ENCODE measurements around the gene UBL4A. TPM values are rescaled to one million over a fixed set of nuclear protein-coding genes. Genes with fewer than 3 reads are reported as not detected.

Gene UBL4A
- total RNA-seq, 4 donors from 2014 or later, result 26.7 to 32.6 (median 30.1) TPM

DNA sequence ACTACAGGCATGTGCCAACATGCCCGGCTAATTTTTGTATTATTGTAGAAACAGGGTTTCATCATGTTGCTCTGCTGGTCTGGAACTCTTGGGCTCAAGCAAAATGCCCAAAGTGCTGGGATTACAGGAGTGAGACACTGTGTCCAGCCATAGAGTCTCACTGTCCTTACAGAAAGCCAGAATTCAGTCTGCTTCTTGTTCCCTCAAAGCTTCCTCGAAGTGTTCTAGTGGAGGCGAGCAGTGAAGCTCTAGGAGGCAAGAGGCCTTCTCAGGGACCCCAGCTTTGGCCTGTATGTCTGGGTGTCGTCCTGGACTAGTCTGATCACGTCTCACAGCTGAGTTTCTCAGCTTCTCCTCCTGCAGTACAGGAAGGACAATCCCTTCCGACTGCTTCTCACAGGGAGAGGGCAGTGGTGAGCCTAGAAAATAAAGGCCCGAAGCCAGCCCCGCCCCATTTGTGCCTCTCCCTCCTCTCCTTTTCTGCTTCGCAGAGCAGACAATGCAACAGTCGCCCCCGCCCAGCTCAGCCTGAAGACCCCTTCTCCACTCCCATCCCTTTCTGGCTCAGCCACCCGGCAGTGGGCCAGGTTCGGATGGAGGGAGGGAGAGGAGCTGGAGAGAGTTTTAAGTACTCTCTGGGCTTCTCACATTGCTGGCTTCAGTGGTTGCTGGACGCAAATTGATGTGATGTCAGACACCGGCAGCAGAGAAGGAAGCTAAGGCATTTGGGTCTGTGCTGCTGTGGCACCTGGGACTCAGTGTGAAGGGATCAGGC lies 40.7 kb upstream of the UBL4A start:
- TF ChIP-seq, protein P1, sequence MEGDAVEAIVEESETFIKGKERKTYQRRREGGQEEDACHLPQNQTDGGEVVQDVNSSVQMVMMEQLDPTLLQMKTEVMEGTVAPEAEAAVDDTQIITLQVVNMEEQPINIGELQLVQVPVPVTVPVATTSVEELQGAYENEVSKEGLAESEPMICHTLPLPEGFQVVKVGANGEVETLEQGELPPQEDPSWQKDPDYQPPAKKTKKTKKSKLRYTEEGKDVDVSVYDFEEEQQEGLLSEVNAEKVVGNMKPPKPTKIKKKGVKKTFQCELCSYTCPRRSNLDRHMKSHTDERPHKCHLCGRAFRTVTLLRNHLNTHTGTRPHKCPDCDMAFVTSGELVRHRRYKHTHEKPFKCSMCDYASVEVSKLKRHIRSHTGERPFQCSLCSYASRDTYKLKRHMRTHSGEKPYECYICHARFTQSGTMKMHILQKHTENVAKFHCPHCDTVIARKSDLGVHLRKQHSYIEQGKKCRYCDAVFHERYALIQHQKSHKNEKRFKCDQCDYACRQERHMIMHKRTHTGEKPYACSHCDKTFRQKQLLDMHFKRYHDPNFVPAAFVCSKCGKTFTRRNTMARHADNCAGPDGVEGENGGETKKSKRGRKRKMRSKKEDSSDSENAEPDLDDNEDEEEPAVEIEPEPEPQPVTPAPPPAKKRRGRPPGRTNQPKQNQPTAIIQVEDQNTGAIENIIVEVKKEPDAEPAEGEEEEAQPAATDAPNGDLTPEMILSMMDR (IDR thresholded peaks at IDR 0.05; ENCODE audit: low read depth), result no peak

DNA sequence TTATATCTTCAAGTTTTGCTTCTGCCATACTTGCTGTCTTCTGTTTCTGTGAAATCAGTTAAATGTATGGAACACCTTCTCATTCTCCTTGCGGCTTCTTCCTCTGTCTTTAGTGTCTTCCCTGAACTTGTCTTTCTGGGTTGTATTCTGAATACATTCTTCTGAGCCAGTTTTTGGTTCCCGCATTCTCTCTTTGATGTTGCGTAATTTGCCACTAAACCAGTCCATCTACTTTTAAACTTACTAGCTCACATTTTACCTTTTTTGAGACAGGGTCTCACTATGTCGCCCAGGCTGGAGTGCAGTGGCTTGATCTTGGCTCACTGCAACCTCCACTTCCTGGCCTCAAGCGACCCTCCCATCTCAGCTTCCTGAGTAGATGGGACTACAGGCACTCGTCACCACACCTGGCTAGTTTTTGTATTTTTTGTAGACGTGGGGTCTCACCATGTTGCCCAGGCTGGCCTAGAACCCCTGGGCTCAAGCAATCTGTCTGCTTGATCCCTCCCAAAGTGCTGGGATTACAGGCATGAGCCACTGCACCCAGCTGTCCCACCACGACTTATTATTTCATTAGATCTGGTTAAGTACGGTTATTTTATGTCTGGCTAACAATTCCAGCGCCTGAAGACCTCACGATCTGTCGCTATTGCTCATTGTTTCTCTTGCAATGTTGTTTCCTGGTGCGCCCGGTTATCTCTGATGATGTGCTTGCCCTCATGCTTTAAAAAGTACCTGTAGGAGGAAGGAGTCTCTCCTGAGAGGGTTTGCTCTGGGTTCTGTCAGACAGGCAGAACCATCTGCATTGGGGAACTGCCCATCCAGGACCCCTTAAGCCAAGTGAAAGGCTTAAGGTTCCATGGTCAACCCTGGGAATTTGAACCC lies 39.4 kb upstream of the UBL4A start:
- TF ChIP-seq, protein P1 (IDR thresholded peaks at IDR 0.05; ENCODE audit: low read depth), result no peak

DNA sequence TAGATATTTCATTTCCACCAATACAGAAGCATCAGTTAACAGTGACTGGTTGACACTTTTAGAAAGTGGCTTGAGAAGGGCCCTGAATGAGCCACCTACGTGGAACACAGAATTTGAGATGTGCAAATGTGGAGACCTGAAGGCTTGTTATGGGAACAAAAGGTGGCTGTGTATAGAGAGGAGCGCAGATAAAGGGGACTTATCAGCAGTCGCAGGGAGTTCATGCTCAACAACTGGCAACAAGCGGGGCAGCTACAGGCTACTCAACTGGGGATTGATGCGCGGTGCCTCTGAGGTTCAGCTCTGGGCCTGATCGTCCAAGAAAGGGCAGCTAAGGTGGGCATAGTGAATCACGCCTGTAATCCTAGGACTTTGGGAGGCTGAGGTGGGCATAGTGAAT lies 33.0 kb upstream of the UBL4A start:
- TF ChIP-seq, protein P1 (IDR thresholded peaks at IDR 0.05; ENCODE audit: low read depth), result no peak

DNA sequence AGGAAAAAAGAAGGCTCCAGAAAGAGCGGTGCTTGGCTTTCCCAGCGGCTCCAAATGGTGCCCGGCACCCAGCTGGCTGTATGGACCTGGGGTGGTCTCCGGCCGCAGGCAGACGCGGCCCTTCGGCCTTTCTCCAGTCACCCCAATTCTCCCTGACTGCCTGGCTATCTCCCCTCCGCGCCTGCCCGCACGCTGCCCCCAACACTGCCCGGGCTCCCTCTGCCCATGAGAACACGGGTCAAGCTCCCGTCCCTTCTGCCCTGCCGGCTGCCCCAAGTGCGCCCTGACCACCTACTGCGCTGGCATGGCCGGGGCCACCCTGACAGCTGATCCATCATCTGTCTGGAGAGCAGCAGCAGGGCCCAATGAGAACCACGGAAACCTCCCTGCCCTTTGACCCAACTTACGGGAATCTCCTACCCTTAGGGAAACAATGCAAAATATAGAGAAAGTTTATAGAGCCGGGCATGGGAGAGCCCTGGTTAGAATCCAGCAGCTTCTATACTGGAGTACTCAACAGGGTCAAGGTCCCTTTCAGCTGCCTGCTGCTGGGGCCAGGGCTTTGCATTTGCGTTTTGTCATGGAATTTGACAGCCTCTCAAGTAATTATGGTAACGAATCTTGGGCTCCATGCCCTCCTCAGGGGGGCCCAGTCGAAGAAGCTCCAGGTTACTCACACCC lies 30.8 kb upstream of the UBL4A start:
- TF ChIP-seq, protein P1 (IDR thresholded peaks at IDR 0.05; ENCODE audit: low read depth), result no peak

DNA sequence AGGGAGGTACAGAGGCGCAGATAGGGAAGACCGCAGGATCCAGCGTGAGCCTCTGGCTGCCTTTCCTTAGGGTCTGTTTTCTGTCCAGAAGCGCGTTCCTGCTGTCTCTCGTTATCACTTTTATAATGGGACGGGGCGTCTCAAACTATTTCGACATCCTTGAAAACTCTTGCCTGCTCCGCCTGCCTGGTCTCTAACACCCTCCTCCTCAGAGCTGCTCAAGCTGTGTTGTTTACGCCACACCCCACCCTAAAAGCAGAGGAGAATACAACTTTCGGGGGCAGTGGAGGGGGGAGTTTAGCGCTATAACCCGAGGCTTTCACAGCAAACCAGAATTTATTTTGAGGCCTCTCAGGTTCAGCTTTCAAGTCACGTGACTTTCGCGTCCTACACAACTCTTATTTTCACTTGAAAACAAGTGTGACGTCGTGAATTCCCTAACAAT lies 30.3 kb upstream of the UBL4A start:
- TF ChIP-seq, protein P1 (IDR thresholded peaks at IDR 0.05; ENCODE audit: low read depth), result no peak

DNA sequence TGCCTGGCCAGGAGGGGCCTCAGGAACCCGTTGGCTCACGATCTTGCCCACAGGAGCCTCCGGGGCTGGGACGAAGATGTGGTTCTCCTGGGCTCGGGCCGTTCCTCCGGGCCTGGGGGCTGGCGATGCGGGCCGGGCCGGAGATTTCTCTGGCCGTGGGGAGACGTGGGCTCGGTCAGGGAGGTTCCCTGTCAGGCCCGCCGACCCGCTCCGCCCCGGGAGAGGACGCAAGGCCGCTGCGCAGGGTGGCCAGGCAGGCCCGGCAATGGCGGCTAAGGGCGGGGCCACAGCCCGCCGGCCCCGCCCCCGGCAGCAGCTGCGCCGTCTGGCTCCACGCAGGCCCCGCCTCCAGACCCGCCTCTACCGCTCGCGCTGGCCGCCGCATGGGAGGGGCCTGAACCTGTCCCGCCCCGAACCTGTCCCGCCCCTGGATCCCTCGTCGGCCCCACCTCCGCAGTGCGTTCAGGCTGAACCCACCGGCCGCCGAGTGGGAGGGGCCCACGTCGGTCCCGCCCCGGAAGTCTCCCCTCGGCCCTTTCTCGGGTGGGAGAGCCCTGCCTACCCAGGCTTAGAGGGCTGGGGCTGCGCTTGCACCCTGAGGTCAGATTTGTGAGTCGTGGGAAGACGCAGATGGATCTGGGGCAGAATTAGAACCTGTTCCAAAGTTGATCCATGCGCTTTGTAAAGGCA lies 29.7 kb upstream of the UBL4A start, which contains the start of gene FAM3A:
TSS of gene FAM3A (minus strand) at position 267 of the 690 bp plus-strand sequence. CDS start 460 bp downstream, outside the sequence.
- TF ChIP-seq, protein P1 (IDR thresholded peaks at IDR 0.05; ENCODE audit: low read depth), result no peak
